ENCODE measurements around the gene CAMKV. TPM values are rescaled to one million over a fixed set of nuclear protein-coding genes. Genes with fewer than 3 reads are reported as not detected.
A peak's percentile ranks its signal among the peaks of the same experiment; 100 is the strongest.
"Not testable (repeated sequence)": the region's sequence is repeated elsewhere in the genome, so short reads cannot be mapped to it uniquely, and the experiment has no call there.

Gene CAMKV
- total RNA-seq, 1 experiment from 2014 or later: 13.1 TPM

DNA sequence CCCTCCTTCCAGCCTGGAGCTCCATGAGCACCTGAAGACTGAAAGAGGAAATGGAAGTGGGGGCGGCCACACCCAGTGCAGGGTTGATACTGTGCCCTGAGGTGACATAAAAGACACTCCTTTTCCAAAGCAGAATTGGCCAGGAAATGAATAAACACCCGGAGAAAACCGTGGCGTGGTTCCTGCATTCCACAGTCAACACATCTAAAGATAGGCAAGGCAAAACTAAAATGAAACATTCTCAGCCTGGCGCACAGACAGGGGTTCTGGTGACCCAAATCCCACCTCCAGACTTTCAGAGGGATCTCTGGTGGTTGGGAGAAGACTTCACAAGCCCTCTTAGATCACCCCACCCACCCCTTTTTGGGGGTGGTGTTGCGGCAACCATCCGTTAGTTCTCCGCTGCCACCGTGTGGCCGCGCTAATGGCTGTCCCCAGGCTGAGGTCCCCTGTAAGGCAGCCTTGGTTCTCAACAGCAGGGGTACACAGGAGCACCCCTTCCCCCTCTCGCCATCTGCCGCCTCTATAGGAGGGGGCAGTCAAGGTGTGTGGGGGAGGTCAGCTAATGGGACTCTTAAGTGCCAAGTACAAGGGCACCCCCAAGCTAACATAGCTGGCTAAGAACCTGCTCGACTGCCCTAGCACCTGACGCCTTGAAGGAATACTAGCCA is 36.5 kb upstream of the CAMKV start:
- POLR2A ChIA-PET: interaction anchor here (0.6 kb wide), 1 partner anchor 120 kb away, joined by 11 read pairs; the partner anchor contains the start of gene IP6K1
- Histone ChIP-seq H3K4me3 (ENCODE audit: low read depth, low read length) (no peak overlapping the region), H3K4me1 (peaks cover 46% of the 10 kb centered on the region), H3K9me3 (no peaks in the 10 kb centered on the region), H3K27me3 (replicated peaks; ENCODE audit: control insufficient read depth, insufficient read depth, low read length) (no peaks in the 10 kb centered on the region), H3K36me3 (ENCODE audit: control insufficient read depth, insufficient read depth, low read length) (no peaks in the 10 kb centered on the region)
- CTCF ChIA-PET: interaction anchor here (0.5 to 1.5 kb wide), 7 partner anchors 13 to 143 kb away, joined by 3 to 12 read pairs (median 4); partner anchors contain the start of genes INKA1 and MON1A
- TF ChIP-seq CTCF (IDR thresholded peaks at IDR 0.05; ENCODE audit: insufficient read depth in 1 of 2, low read depth in 1 of 2, low read length in 1 of 2, severe bottlenecking in 1 of 2, unreplicated experiment in 1 of 2): peak; percentile 69 to 90
- intact Hi-C loops (cut with micrococcal nuclease; ENCODE audit: unreplicated experiment): loop anchor here (1.0 to 5.0 kb wide), 5 partner anchors 23 to 204 kb away; partner anchors contain the start of gene MON1A
- Mint-ChIP-seq H3K4me1 (ENCODE audit: low read depth, unreplicated experiment) (peaks cover 7% of the 10 kb centered on the region), H3K27me3 (ENCODE audit: insufficient read depth, unreplicated experiment) (no peaks in the 10 kb centered on the region), H3K4me3 (ENCODE audit: unreplicated experiment) (peak overlapping the region; percentile 58), H3K27ac (ENCODE audit: unreplicated experiment) (peak overlapping the region; percentile 71), H3K36me3 (ENCODE audit: insufficient read depth, unreplicated experiment) (peaks cover 10% of the 10 kb centered on the region), H3K9me3 (ENCODE audit: unreplicated experiment) (no peaks in the 10 kb centered on the region)
- BruUV-seq (replicated peaks): no TSS peak
- DNase-seq: peak; percentile 63 to 72

GRCh38 chr3:49904448-49904847 is 34.7 kb upstream of the CAMKV start:
- intact Hi-C loops (cut with micrococcal nuclease; ENCODE audit: unreplicated experiment): loop anchor here (5.0 kb wide), 1 partner anchor 47 kb away; the partner anchor contains the start of gene TRAIP
- H3K27ac Mint-ChIP-seq (ENCODE audit: unreplicated experiment): peak overlapping the region; percentile 86

GRCh38 chr3:49903451-49904424 is 34.0 kb upstream of the CAMKV start, which contains the start of gene MST1R:
TSS of gene MST1R (minus strand) at chr3:49903873. CDS start at chr3:49903609, 264 bp downstream.
- ChIA-PET POLR2A (interaction anchor here (0.6 kb wide), 1 partner anchor 29 kb away, joined by 4 read pairs; no protein-coding TSS in a partner anchor), CTCF (interaction anchor here (1.1 kb wide), 1 partner anchor 100 kb away, joined by 5 read pairs; the partner anchor contains the start of gene INKA1)
- TSS peak; percentile 77 for BruUV-seq (replicated peaks)
- Histone ChIP-seq H3K36me3 (ENCODE audit: control insufficient read depth, insufficient read depth, low read length) (no peaks in the 10 kb centered on the region), H3K4me3 (ENCODE audit: low read depth, low read length) (peak within 1 kb of the TSS; percentile 40), H3K4me1 (peaks cover 53% of the 10 kb centered on the region), H3K9me3 (no peaks in the 10 kb centered on the region), H3K27me3 (replicated peaks; ENCODE audit: control insufficient read depth, insufficient read depth, low read length) (no peaks in the 10 kb centered on the region)
- Mint-ChIP-seq H3K4me3 (ENCODE audit: unreplicated experiment) (peak within 1 kb of the TSS; percentile 80), H3K4me1 (ENCODE audit: low read depth, unreplicated experiment) (peaks cover 7% of the 10 kb centered on the region), H3K27ac (ENCODE audit: unreplicated experiment) (peak within 1 kb of the TSS; percentile 86), H3K36me3 (ENCODE audit: insufficient read depth, unreplicated experiment) (peaks cover 10% of the 10 kb centered on the region), H3K27me3 (ENCODE audit: insufficient read depth, unreplicated experiment) (no peaks in the 10 kb centered on the region), H3K9me3 (ENCODE audit: unreplicated experiment) (no peaks in the 10 kb centered on the region)
- no peak for TF ChIP-seq CTCF (IDR thresholded peaks at IDR 0.05; ENCODE audit: insufficient read depth in 1 of 2, low read depth in 1 of 2, low read length in 1 of 2, severe bottlenecking in 1 of 2, unreplicated experiment in 1 of 2)
- intact Hi-C loops (cut with micrococcal nuclease; ENCODE audit: unreplicated experiment): loop anchor here (5.0 kb wide), 1 partner anchor 46 kb away; the partner anchor contains the start of gene TRAIP
- peak; percentile 94 to 95 for DNase-seq

More at GRCh38 chr3:49904448-49904847, 34.7 kb upstream of the CAMKV start:
- POLR2A ChIA-PET: interaction anchor here (0.6 kb wide), 1 partner anchor 28 kb away, joined by 4 read pairs; no protein-coding TSS in a partner anchor
- BruUV-seq (replicated peaks); H3K4me3 ChIP-seq (ENCODE audit: low read depth, low read length); H3K4me1 Mint-ChIP-seq (ENCODE audit: low read depth, unreplicated experiment); H3K36me3 Mint-ChIP-seq (ENCODE audit: insufficient read depth, unreplicated experiment); DNase-seq; H3K9me3 ChIP-seq; H3K27me3 ChIP-seq (replicated peaks; ENCODE audit: control insufficient read depth, insufficient read depth, low read length); H3K9me3 Mint-ChIP-seq (ENCODE audit: unreplicated experiment); H3K36me3 ChIP-seq (ENCODE audit: control insufficient read depth, insufficient read depth, low read length); H3K27me3 Mint-ChIP-seq (ENCODE audit: insufficient read depth, unreplicated experiment): not testable (repeated sequence)
- CTCF ChIA-PET: interaction anchor here (1.1 kb wide), 1 partner anchor 101 kb away, joined by 5 read pairs; the partner anchor contains the start of gene INKA1
- peak overlapping the region; percentile 80 for H3K4me3 Mint-ChIP-seq (ENCODE audit: unreplicated experiment)
- H3K4me1 ChIP-seq: peaks cover 57% of the 10 kb centered on the region
